Measurements from ENCODE around the gene CACNA2D2. TPM values are rescaled to one million over a fixed set of nuclear protein-coding genes. Genes with fewer than 3 reads are reported as not detected.

CACNA2D2 gene
- total RNA-seq, result 1 to 10 TPM; 1.3 TPM

- Histone ChIP-seq H3K9me3 (no peaks in the 10 kb centered on the region), H3K36me3 (replicated peaks in 1 of 2; ENCODE audit: insufficient read depth in 1 of 2, low read depth in 2 of 2) (no peaks in the 10 kb centered on the region), H3K4me1 (peaks cover 13% of the 10 kb centered on the region), H3K27me3 (no peaks in the 10 kb centered on the region), H3K27ac (peak within 1 kb of the TSS in 2 of 4 donors; percentile 13 to 28), H3K4me3 (peak within 1 kb of the TSS in 1 of 2 donors; percentile 21)
- ATAC-seq (peak; percentile 82), DNase-seq (peak; percentile 63 to 81 (median 68))
- no peak for TF ChIP-seq CTCF (IDR thresholded peaks at IDR 0.05)
- TF ChIP-seq POLR2A (IDR thresholded peaks at IDR 0.05), result peak in 2 of 3 donors; percentile 36 to 56
- intact Hi-C loops (cut with DNase I), result no loop called here
- 12 to 46% methylated on average over 8 to 67 of the region's 71 CpGs for WGBS, 2 donors
These were observed at the start of gene CACNA2D2 for GRCh38 chr3:50503504-50504342. Gene CACNA2D2 (minus strand): TSS chr3:50503634. CDS start chr3:50503423, 211 bp downstream.

GRCh38 chr3:50552598-50552997 lies 49.2 kb upstream of the CACNA2D2 start:
- no peaks in the 10 kb centered on the region for H3K4me1 ChIP-seq
- WGBS, 2 donors, result 71 to 76% methylated on average over 7 to 9 of the region's 9 CpGs
- DNase-seq, result no peak
- ATAC-seq, result no peak
- TF ChIP-seq POLR2A (IDR thresholded peaks at IDR 0.05) (no peak), CTCF (IDR thresholded peaks at IDR 0.05) (no peak)
- intact Hi-C loops (cut with DNase I), result no loop called here
- no peak overlapping the region for H3K27ac ChIP-seq
- no peaks in the 10 kb centered on the region for H3K27me3 ChIP-seq
- no peak overlapping the region for H3K4me3 ChIP-seq
- no peaks in the 10 kb centered on the region for H3K9me3 ChIP-seq
- no peaks in the 10 kb centered on the region for H3K36me3 ChIP-seq (replicated peaks in 1 of 2; ENCODE audit: insufficient read depth in 1 of 2, low read depth in 2 of 2)

GRCh38 chr3:50551681-50552435 lies 48.4 kb upstream of the CACNA2D2 start:
- no peaks in the 10 kb centered on the region for H3K9me3 ChIP-seq
- no peak overlapping the region for H3K27ac ChIP-seq
- no peaks in the 10 kb centered on the region for H3K4me1 ChIP-seq
- no peak overlapping the region for H3K4me3 ChIP-seq
- no peak for DNase-seq
- ATAC-seq, result no peak
- H3K36me3 ChIP-seq (replicated peaks in 1 of 2; ENCODE audit: insufficient read depth in 1 of 2, low read depth in 2 of 2), result no peaks in the 10 kb centered on the region
- TF ChIP-seq POLR2A (IDR thresholded peaks at IDR 0.05) (no peak), CTCF (IDR thresholded peaks at IDR 0.05) (no peak)
- intact Hi-C loops (cut with DNase I), result no loop called here
- WGBS, 2 donors, result 60 to 71% methylated on average over 2 to 7 of the region's 7 CpGs
- no peaks in the 10 kb centered on the region for H3K27me3 ChIP-seq

GRCh38 chr3:50551054-50551659 lies 47.7 kb upstream of the CACNA2D2 start:
- Histone ChIP-seq H3K9me3 (no peaks in the 10 kb centered on the region), H3K27me3 (no peaks in the 10 kb centered on the region), H3K27ac (no peak overlapping the region), H3K4me1 (no peaks in the 10 kb centered on the region), H3K4me3 (no peak overlapping the region), H3K36me3 (replicated peaks in 1 of 2; ENCODE audit: insufficient read depth in 1 of 2, low read depth in 2 of 2) (no peaks in the 10 kb centered on the region)
- no peak for TF ChIP-seq CTCF (IDR thresholded peaks at IDR 0.05)
- TF ChIP-seq POLR2A (IDR thresholded peaks at IDR 0.05), result no peak
- intact Hi-C loops (cut with DNase I), result no loop called here
- DNase-seq (no peak), ATAC-seq (no peak)
- WGBS, 2 donors, result 60 to 65% methylated on average over 5 to 9 of the region's 9 CpGs

All from body of pancreas (tissue), 4 donors.